Measurements from ENCODE around the gene PBOV1.

PBOV1 gene

DNA sequence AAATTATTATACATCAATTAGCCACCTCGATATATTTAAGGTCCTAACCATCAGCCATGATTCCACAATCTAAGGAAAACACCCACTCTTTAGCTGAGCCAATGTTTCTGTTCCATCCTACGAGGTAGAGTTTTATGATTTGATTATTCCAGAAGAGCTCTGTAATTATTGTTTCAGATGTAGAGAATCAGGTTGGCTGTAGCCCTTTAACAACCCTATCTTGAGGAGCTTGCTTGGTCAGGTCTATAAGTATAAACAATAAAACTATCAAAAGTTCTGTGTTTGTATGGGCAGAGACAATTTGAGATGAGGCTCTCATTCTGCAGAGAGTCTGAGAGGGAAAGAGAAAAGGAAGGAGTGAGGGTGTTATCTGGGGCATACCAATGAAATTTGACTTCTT lies at the start of gene PBOV1:
Gene PBOV1 (minus strand): TSS at position 43 of the 400 bp plus-strand sequence. CDS start 96 bp downstream, outside the sequence.
- TF ChIP-seq, protein P1, sequence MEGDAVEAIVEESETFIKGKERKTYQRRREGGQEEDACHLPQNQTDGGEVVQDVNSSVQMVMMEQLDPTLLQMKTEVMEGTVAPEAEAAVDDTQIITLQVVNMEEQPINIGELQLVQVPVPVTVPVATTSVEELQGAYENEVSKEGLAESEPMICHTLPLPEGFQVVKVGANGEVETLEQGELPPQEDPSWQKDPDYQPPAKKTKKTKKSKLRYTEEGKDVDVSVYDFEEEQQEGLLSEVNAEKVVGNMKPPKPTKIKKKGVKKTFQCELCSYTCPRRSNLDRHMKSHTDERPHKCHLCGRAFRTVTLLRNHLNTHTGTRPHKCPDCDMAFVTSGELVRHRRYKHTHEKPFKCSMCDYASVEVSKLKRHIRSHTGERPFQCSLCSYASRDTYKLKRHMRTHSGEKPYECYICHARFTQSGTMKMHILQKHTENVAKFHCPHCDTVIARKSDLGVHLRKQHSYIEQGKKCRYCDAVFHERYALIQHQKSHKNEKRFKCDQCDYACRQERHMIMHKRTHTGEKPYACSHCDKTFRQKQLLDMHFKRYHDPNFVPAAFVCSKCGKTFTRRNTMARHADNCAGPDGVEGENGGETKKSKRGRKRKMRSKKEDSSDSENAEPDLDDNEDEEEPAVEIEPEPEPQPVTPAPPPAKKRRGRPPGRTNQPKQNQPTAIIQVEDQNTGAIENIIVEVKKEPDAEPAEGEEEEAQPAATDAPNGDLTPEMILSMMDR (IDR thresholded peaks at IDR 0.05; ENCODE audit: borderline replicate concordance, insufficient read depth, low read depth, low read length), result no peak
- no peak within 1 kb of the TSS for H3K4me3 ChIP-seq (ENCODE audit: low read depth, low read length)

- H3K4me3 ChIP-seq (ENCODE audit: low read depth, low read length), result no peak overlapping the region
- TF ChIP-seq, protein P1 (IDR thresholded peaks at IDR 0.05; ENCODE audit: borderline replicate concordance, insufficient read depth, low read depth, low read length), result no peak
Measured at GRCh38 chr6:138266095-138266494, 47.8 kb upstream of the PBOV1 start.

DNA sequence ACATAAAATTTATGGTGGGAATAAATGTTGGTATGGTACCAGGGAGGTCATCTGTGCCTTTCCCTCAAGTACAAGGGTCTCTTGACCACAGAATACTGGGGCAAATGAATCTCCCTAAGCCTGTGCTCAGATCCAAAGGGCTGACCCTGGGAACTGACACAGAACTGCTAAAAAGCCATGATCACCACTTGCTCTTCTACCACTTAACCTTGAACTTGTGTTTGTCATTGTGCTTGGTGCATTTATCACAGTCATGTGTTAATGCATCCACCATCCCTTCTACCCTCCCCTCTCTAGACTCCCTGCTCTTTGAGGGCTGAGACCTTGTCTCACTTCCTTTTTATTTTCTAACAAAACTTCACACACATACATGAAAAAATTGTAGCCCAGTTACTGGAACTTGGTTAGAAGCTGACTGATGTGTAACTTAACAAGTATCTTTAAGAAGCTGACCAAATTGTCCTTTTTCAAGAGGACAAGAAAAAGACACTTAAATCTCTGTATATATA lies 46.1 kb upstream of the PBOV1 start:
- TF ChIP-seq, protein P1 (IDR thresholded peaks at IDR 0.05; ENCODE audit: borderline replicate concordance, insufficient read depth, low read depth, low read length), result no peak
- no peak overlapping the region for H3K4me3 ChIP-seq (ENCODE audit: low read depth, low read length)

DNA sequence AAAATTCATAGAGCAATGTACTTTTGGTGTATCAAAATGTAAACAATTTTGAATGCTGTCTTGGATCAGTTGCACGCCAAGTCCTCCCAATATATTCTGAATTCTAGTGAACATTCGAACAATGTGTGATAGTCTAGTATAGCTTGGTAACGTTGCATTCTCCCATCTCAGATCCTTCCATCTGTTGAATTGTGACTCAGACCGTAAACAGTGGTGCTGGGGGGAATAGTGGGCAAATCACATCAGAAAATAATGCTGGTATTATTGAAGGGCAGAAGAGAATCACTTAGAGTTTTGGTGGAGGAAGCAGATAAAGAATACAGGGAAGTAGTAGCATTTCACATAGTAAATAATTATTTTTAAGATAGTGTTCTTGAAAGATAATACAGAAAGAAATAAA lies 45.7 kb upstream of the PBOV1 start:
- TF ChIP-seq, protein P1 (IDR thresholded peaks at IDR 0.05; ENCODE audit: borderline replicate concordance, insufficient read depth, low read depth, low read length), result no peak

GRCh38 chr6:138261116-138261780 lies 43.0 kb upstream of the PBOV1 start:
- TF ChIP-seq, protein P1 (IDR thresholded peaks at IDR 0.05; ENCODE audit: borderline replicate concordance, insufficient read depth, low read depth, low read length), result no peak
- no peak overlapping the region for H3K4me3 ChIP-seq (ENCODE audit: low read depth, low read length)

More for the DNA sequence above, 45.7 kb upstream of the PBOV1 start:
- H3K4me3 ChIP-seq (ENCODE audit: low read depth, low read length), result no peak overlapping the region

- H3K4me3 ChIP-seq (ENCODE audit: low read depth, low read length), result no peak overlapping the region
- TF ChIP-seq, protein P1 (IDR thresholded peaks at IDR 0.05; ENCODE audit: borderline replicate concordance, insufficient read depth, low read depth, low read length), result no peak
Measured at GRCh38 chr6:138258991-138259390, 40.7 kb upstream of the PBOV1 start.

- no peak overlapping the region for H3K4me3 ChIP-seq (ENCODE audit: low read depth, low read length)
- TF ChIP-seq, protein P1 (IDR thresholded peaks at IDR 0.05; ENCODE audit: borderline replicate concordance, insufficient read depth, low read depth, low read length), result no peak
Measured at GRCh38 chr6:138258197-138258596, 39.9 kb upstream of the PBOV1 start.
